ENCODE data around the gene KIAA0753. TPM values are rescaled to one million over a fixed set of nuclear protein-coding genes. Genes with fewer than 3 reads are reported as not detected.

The KIAA0753 gene
- polyA plus RNA-seq, 1 donor: 15.9 TPM

- no CpG with 5 or more reads among the region's 10 CpGs for WGBS (ENCODE audit: insufficient coverage, low lambda C conversion rate)
- Histone ChIP-seq H3K27me3 (ENCODE audit: control insufficient read depth, insufficient read depth, low read length) (no peaks in the 10 kb centered on the region), H3K36me3 (ENCODE audit: control insufficient read depth, insufficient read depth, low read length) (no peaks in the 10 kb centered on the region), H3K4me3 (ENCODE audit: low read length) (no peak overlapping the region), H3K4me1 (ENCODE audit: control insufficient read depth, insufficient read depth, low read length) (no peaks in the 10 kb centered on the region), H3K27ac (ENCODE audit: low read length) (no peak overlapping the region), H3K9me3 (ENCODE audit: control insufficient read depth, low read depth, low read length) (peaks cover 3% of the 10 kb centered on the region)
- DNase-seq: no peak
Observed at GRCh38 chr17:6536566-6537065, 103.9 kb downstream of the KIAA0753 start.

DNA sequence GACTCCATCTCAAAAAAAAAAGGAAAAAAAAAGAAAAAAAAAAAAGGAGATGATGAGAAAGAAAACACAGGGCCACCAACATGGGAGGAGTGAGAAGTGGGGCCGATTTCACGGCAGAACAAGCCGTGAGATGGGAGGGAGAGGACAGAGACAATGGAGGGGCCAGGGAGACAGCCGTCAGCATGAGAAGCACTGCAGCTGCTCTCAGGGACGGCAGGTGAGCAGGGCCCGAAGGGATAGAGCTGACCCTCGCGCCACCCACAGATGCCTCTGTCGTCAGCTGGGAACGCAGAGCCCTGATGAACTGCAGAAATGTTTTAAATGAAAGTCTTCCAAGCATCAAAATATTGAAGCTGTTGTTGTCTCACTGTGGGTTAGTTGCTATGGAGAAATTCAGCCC, 104.5 kb downstream of the KIAA0753 start:
- Histone ChIP-seq H3K27me3 (ENCODE audit: control insufficient read depth, insufficient read depth, low read length) (no peaks in the 10 kb centered on the region), H3K9me3 (ENCODE audit: control insufficient read depth, low read depth, low read length) (peaks cover 3% of the 10 kb centered on the region), H3K4me3 (ENCODE audit: low read length) (no peak overlapping the region), H3K4me1 (ENCODE audit: control insufficient read depth, insufficient read depth, low read length) (no peaks in the 10 kb centered on the region), H3K36me3 (ENCODE audit: control insufficient read depth, insufficient read depth, low read length) (no peaks in the 10 kb centered on the region), H3K27ac (ENCODE audit: low read length) (no peak overlapping the region)
- DNase-seq: no peak
- 80% methylated on average over 1 of the region's 10 CpGs for WGBS (ENCODE audit: insufficient coverage, low lambda C conversion rate)

DNA sequence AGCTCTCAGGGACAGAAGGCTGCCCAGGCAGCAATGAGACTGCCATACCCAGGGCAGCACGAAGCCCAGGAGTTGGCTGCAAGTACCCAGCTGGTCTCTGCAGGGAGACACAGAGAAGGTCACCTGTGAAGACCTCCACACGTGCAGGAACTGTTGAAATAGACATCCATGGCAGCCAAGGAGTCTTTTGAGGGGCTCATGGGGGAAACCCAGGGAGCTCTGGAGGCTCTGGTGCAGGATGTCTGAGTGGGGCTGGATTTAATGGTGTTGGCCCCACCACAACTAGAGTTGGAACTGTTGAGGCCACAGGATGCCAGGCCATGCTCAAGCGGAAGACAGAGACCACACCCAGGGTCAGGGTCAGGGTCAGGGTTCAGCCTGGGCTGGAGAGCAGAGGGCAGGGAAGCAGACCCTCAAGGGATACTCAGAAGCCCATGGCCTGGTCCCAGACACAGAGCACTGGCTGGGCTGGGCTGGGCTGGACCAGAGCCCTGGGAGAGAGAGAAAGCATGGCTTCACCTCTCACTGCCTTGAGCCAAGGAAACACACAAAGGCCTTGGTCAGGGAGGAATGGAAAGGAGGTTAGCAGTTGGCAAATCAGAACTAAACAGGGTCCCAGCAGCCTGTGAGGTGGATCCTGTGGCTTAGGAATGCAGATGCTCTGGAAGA, 105.5 kb downstream of the KIAA0753 start:
- no peaks in the 10 kb centered on the region for H3K36me3 ChIP-seq (ENCODE audit: control insufficient read depth, insufficient read depth, low read length)
- no peaks in the 10 kb centered on the region for H3K27me3 ChIP-seq (ENCODE audit: control insufficient read depth, insufficient read depth, low read length)
- DNase-seq: no peak
- no peaks in the 10 kb centered on the region for H3K4me1 ChIP-seq (ENCODE audit: control insufficient read depth, insufficient read depth, low read length)
- no peak overlapping the region for H3K27ac ChIP-seq (ENCODE audit: low read length)
- H3K9me3 ChIP-seq (ENCODE audit: control insufficient read depth, low read depth, low read length): peaks cover 3% of the 10 kb centered on the region
- H3K4me3 ChIP-seq (ENCODE audit: low read length): no peak overlapping the region
- WGBS (ENCODE audit: insufficient coverage, low lambda C conversion rate): no CpG with 5 or more reads among the region's 3 CpGs

GRCh38 chr17:6532441-6532885, 108.0 kb downstream of the KIAA0753 start:
- DNase-seq: no peak
- no peak overlapping the region for H3K27ac ChIP-seq (ENCODE audit: low read length)
- WGBS (ENCODE audit: insufficient coverage, low lambda C conversion rate): no CpG with 5 or more reads among the region's 5 CpGs
- H3K27me3 ChIP-seq (ENCODE audit: control insufficient read depth, insufficient read depth, low read length): no peaks in the 10 kb centered on the region
- no peaks in the 10 kb centered on the region for H3K36me3 ChIP-seq (ENCODE audit: control insufficient read depth, insufficient read depth, low read length)
- H3K9me3 ChIP-seq (ENCODE audit: control insufficient read depth, low read depth, low read length): no peaks in the 10 kb centered on the region
- H3K4me3 ChIP-seq (ENCODE audit: low read length): no peak overlapping the region
- H3K4me1 ChIP-seq (ENCODE audit: control insufficient read depth, insufficient read depth, low read length): no peaks in the 10 kb centered on the region

DNA sequence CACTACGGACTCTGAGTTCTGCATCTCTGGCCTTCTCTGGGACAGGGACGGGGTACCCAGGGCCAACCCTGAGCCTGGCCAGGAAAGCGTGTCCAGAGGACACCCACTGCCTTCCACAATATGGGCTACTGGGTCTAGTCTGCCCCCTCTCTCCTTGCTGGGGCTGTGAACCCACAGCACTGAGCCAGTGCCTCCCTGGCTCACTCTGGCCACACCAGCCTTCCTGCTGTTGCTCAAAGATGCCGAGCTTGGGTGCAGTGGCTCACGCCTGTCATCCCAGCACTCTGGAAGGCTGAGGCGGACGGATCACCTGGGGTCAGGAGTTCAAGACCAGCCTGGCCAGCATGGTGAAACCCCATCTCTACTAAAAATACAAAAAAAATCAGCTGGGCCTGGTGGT, 108.9 kb downstream of the KIAA0753 start:
- DNase-seq: no peak
- no peaks in the 10 kb centered on the region for H3K36me3 ChIP-seq (ENCODE audit: control insufficient read depth, insufficient read depth, low read length)
- no peaks in the 10 kb centered on the region for H3K27me3 ChIP-seq (ENCODE audit: control insufficient read depth, insufficient read depth, low read length)
- no peak overlapping the region for H3K27ac ChIP-seq (ENCODE audit: low read length)
- H3K9me3 ChIP-seq (ENCODE audit: control insufficient read depth, low read depth, low read length): no peaks in the 10 kb centered on the region
- no peak overlapping the region for H3K4me3 ChIP-seq (ENCODE audit: low read length)
- WGBS (ENCODE audit: insufficient coverage, low lambda C conversion rate): no CpG with 5 or more reads among the region's 7 CpGs
- H3K4me1 ChIP-seq (ENCODE audit: control insufficient read depth, insufficient read depth, low read length): no peaks in the 10 kb centered on the region

- Histone ChIP-seq H3K27me3 (ENCODE audit: control insufficient read depth, insufficient read depth, low read length) (no peaks in the 10 kb centered on the region), H3K9me3 (ENCODE audit: control insufficient read depth, low read depth, low read length) (no peaks in the 10 kb centered on the region), H3K4me3 (ENCODE audit: low read length) (no peak overlapping the region), H3K27ac (ENCODE audit: low read length) (no peak overlapping the region), H3K36me3 (ENCODE audit: control insufficient read depth, insufficient read depth, low read length) (no peaks in the 10 kb centered on the region), H3K4me1 (ENCODE audit: control insufficient read depth, insufficient read depth, low read length) (no peaks in the 10 kb centered on the region)
- WGBS (ENCODE audit: insufficient coverage, low lambda C conversion rate): 85% methylated on average over 2 of the region's 5 CpGs
- no peak for DNase-seq
Observed at GRCh38 chr17:6530324-6530920, 110.1 kb downstream of the KIAA0753 start.

- H3K4me3 ChIP-seq (ENCODE audit: low read length): no peak overlapping the region
- H3K27ac ChIP-seq (ENCODE audit: low read length): no peak overlapping the region
- no peaks in the 10 kb centered on the region for H3K4me1 ChIP-seq (ENCODE audit: control insufficient read depth, insufficient read depth, low read length)
- no peaks in the 10 kb centered on the region for H3K9me3 ChIP-seq (ENCODE audit: control insufficient read depth, low read depth, low read length)
- no peaks in the 10 kb centered on the region for H3K27me3 ChIP-seq (ENCODE audit: control insufficient read depth, insufficient read depth, low read length)
- no peaks in the 10 kb centered on the region for H3K36me3 ChIP-seq (ENCODE audit: control insufficient read depth, insufficient read depth, low read length)
- WGBS (ENCODE audit: insufficient coverage, low lambda C conversion rate): no CpG with 5 or more reads among the region's 3 CpGs
- DNase-seq: no peak
Observed at GRCh38 chr17:6528557-6528956, 112.0 kb downstream of the KIAA0753 start.

Other genes with a start within 250 kb of the KIAA0753 start
- gene AIPL1, start 205.6 kb downstream of the KIAA0753 start, polyA plus RNA-seq: not detected
- 9.7 TPM for gene PIMREG, start 196.3 kb downstream of the KIAA0753 start, polyA plus RNA-seq
- gene PITPNM3, start 84.2 kb downstream of the KIAA0753 start, polyA plus RNA-seq: 1.4 TPM
- 136 TPM for gene TXNDC17, start 349 bp upstream of the KIAA0753 start, polyA plus RNA-seq
- gene MED31, start 10.9 kb upstream of the KIAA0753 start, polyA plus RNA-seq: 16.5 TPM
- gene C17orf100, start 11.1 kb upstream of the KIAA0753 start, polyA plus RNA-seq: 8.1 TPM
- gene SLC13A5, start 72.7 kb upstream of the KIAA0753 start, polyA plus RNA-seq: 1.9 TPM
- gene XAF1, start 115.3 kb upstream of the KIAA0753 start, polyA plus RNA-seq: 70.4 TPM
- gene FBXO39, start 135.5 kb upstream of the KIAA0753 start, polyA plus RNA-seq: 1.8 TPM
- gene TEKT1, start 191.0 kb upstream of the KIAA0753 start, polyA plus RNA-seq: 0.25 TPM

Data from large intestine (tissue), 3 donors.